PC-3 (cell line): ENCODE measurements around the gene METAP1D.

Experiments used
- CTCF ChIP-seq: fragments of 300-600 bp; sonication (generic); conservative IDR thresholded peaks from 2 replicates; pipeline ENCODE4 v1.5.1; 2017; ENCODE audit warnings: antibody characterized with exemption, low read depth, mild to moderate bottlenecking, low read length
- EZH2 ChIP-seq: fragments of 300-600 bp; sonication (generic); IDR thresholded peaks from one replicate; pipeline ENCODE4 v1.6.1; 2017; ENCODE audit warnings: antibody characterized with exemption, mild to moderate bottlenecking, low read length; ENCODE audit not compliant: unreplicated experiment
- EZH2phosphoT487 ChIP-seq: fragments of 300-600 bp; sonication (generic); IDR thresholded peaks from 2 replicates; pipeline ENCODE4 v1.6.1; 2018; ENCODE audit warnings: mild to moderate bottlenecking, antibody characterized with exemption, low read length, borderline replicate concordance

GRCh38 chr2:172119089-172119488, 119.3 kb downstream of the METAP1D start:
- no peak for TF ChIP-seq CTCF
- no peak for TF ChIP-seq EZH2
- TF ChIP-seq EZH2phosphoT487 = no peak
